Measurements from ENCODE around the gene ACTR6.
"Not testable (repeated sequence)": the region's sequence is repeated elsewhere in the genome, so short reads cannot be mapped to it uniquely, and the experiment has no call there.

The ACTR6 gene

GRCh38 chr12:100200463-100201181, at the start of gene ACTR6:
Gene ACTR6, plus strand, starts transcription at chr12:100200815. Its CDS starts 37 bp downstream, at chr12:100200852.
- DNase-seq (ENCODE audit: low read depth): peak; percentile 94

GRCh38 chr12:100151769-100152168, 48.8 kb upstream of the ACTR6 start:
- no peak for DNase-seq (ENCODE audit: low read depth)

GRCh38 chr12:100153131-100153530, 47.5 kb upstream of the ACTR6 start:
- no peak for DNase-seq (ENCODE audit: low read depth)

GRCh38 chr12:100154474-100155247, 46.0 kb upstream of the ACTR6 start:
- DNase-seq (ENCODE audit: low read depth): peak; percentile 54

GRCh38 chr12:100156731-100157426, 43.7 kb upstream of the ACTR6 start:
- no peak for DNase-seq (ENCODE audit: low read depth)

- DNase-seq (ENCODE audit: low read depth): no peak
Observed at GRCh38 chr12:100157427-100157821, 43.2 kb upstream of the ACTR6 start.

- DNase-seq (ENCODE audit: low read depth): no peak
Observed at GRCh38 chr12:100158535-100158934, 42.1 kb upstream of the ACTR6 start.

- no peak for DNase-seq (ENCODE audit: low read depth)
Observed at GRCh38 chr12:100159391-100160104, 41.1 kb upstream of the ACTR6 start.

GRCh38 chr12:100163416-100164152, 37.0 kb upstream of the ACTR6 start:
- peak; percentile 53 for DNase-seq (ENCODE audit: low read depth)

GRCh38 chr12:100164153-100164704, 36.4 kb upstream of the ACTR6 start:
- DNase-seq (ENCODE audit: low read depth): no peak

GRCh38 chr12:100165356-100165755, 35.3 kb upstream of the ACTR6 start:
- no peak for DNase-seq (ENCODE audit: low read depth)

GRCh38 chr12:100166232-100166631, 34.4 kb upstream of the ACTR6 start:
- no peak for DNase-seq (ENCODE audit: low read depth)

GRCh38 chr12:100168562-100168961, 32.1 kb upstream of the ACTR6 start:
- DNase-seq (ENCODE audit: low read depth): no peak

GRCh38 chr12:100169345-100169744, 31.3 kb upstream of the ACTR6 start:
- DNase-seq (ENCODE audit: low read depth): no peak

- no peak for DNase-seq (ENCODE audit: low read depth)
Observed at GRCh38 chr12:100170313-100170858, 30.2 kb upstream of the ACTR6 start.

- DNase-seq (ENCODE audit: low read depth): no peak
Observed at GRCh38 chr12:100171248-100171647, 29.4 kb upstream of the ACTR6 start.

- no peak for DNase-seq (ENCODE audit: low read depth)
Observed at GRCh38 chr12:100173111-100173510, 27.5 kb upstream of the ACTR6 start.

- no peak for DNase-seq (ENCODE audit: low read depth)
Observed at GRCh38 chr12:100174495-100174894, 26.1 kb upstream of the ACTR6 start.

GRCh38 chr12:100176493-100176892, 24.1 kb upstream of the ACTR6 start:
- DNase-seq (ENCODE audit: low read depth): not testable (repeated sequence)

- no peak for DNase-seq (ENCODE audit: low read depth)
Observed at GRCh38 chr12:100179252-100179651, 21.4 kb upstream of the ACTR6 start.

Data from stimulated activated CD4-positive, alpha-beta T cell treated with anti-CD3 and anti-CD28 coated beads, Interleukin-2, amount 100 ng/mL, for 4 hours (primary cell).